ENCODE measurements around the gene PARVG. TPM values are rescaled to one million over a fixed set of nuclear protein-coding genes. Genes with fewer than 3 reads are reported as not detected.

PARVG gene
- total and polyA plus RNA-seq, 10 of the 15 experiments (the other 5 are each of a cell fraction or from before 2014, with no cell fraction given) = 6.3 to 123 (median 71.9) TPM

DNA sequence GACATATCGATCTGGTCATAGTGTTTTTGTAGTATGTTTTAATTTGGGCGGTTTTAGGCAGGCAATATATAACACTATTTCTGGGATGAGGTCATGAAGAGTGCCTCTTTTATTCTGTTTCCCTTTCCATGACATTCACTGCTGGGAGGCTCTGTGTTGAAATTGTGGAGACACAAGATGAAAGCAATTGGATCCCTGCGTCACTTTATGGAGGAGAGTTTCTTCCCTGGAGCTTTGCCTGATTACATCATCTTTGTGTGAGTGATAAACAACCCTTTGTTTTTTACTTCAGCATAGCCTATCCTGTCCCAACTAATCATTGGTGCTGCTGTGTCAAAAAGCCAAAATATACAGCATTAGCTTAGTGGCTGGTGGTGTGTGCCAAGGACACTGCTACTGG, 48.6 kb downstream of the PARVG start:
- ChIA-PET POLR2A (no interaction called here), RAD21 (ENCODE audit: unreplicated experiment) (no interaction called here), SMC1A (ENCODE audit: uncharacterized antibody, unreplicated experiment) (no interaction called here), CTCF (no interaction called here)
- ATAC-seq = no peak
- Histone ChIP-seq H3K4me2 (ENCODE audit: control insufficient read depth, insufficient read depth) (no peak overlapping the region), H3K9me3 (replicated peaks; ENCODE audit: control insufficient read depth, insufficient read depth, low read length) (no peaks in the 10 kb centered on the region; the same call in 2 of the 3 replicates), H3K4me3 (no peak overlapping the region), H3K36me3 (ENCODE audit: control insufficient read depth in 2 of 2, insufficient read depth in 2 of 2, low read length in 1 of 2) (no peaks in the 10 kb centered on the region), H3K79me2 (ENCODE audit: control insufficient read depth, insufficient read depth, low read length) (no peaks in the 10 kb centered on the region), H3K27ac (ENCODE audit: control insufficient read depth, insufficient read depth) (no peak overlapping the region), H4K20me1 (ENCODE audit: control insufficient read depth, insufficient read depth) (no peaks in the 10 kb centered on the region), H3K27me3 (replicated peaks in 1 of 2; ENCODE audit: control insufficient read depth in 2 of 2, insufficient read depth in 2 of 2, low read length in 1 of 2) (no peaks in the 10 kb centered on the region), H3K9ac (ENCODE audit: control insufficient read depth, insufficient read depth, low read length) (no peak overlapping the region), H3K4me1 (ENCODE audit: control insufficient read depth, insufficient read depth, low read length) (no peaks in the 10 kb centered on the region), H2AFZ (ENCODE audit: control insufficient read depth, low read depth, low read length) (no peak overlapping the region)
- intact Hi-C loops (cut with micrococcal nuclease; ENCODE audit: unreplicated experiment) = no loop called here
- WGBS (ENCODE audit: insufficient coverage, insufficient replicate concordance, low lambda C conversion rate, missing lambda C conversion rate) = 33% methylated on average over 3 of the region's 3 CpGs
- no TSS peak for BruUV-seq (replicated peaks)
- no peak for DNase-seq (ENCODE audit: low read depth, low spot score)
- in situ Hi-C loops (cut with MboI) = no loop called here
- FAIRE-seq = no peak
- TF ChIP-seq, protein P1, sequence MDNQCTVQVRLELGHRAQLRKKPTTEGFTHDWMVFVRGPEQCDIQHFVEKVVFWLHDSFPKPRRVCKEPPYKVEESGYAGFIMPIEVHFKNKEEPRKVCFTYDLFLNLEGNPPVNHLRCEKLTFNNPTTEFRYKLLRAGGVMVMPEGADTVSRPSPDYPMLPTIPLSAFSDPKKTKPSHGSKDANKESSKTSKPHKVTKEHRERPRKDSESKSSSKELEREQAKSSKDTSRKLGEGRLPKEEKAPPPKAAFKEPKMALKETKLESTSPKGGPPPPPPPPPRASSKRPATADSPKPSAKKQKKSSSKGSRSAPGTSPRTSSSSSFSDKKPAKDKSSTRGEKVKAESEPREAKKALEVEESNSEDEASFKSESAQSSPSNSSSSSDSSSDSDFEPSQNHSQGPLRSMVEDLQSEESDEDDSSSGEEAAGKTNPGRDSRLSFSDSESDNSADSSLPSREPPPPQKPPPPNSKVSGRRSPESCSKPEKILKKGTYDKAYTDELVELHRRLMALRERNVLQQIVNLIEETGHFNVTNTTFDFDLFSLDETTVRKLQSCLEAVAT (IDR thresholded peaks at IDR 0.05) = no peak
- TF ChIP-seq NFXL1 (IDR thresholded peaks at IDR 0.05; ENCODE audit: borderline replicate concordance) (no peak), SRF (IDR thresholded peaks at IDR 0.05; ENCODE audit: low read depth in 2 of 2, low read length in 2 of 2) (no peak), POU2F2 (IDR thresholded peaks at IDR 0.05; ENCODE audit: borderline replicate concordance, low read depth, low read length) (no peak), SUZ12 (IDR thresholded peaks at IDR 0.05; ENCODE audit: unreplicated experiment) (no peak), WRNIP1 (IDR thresholded peaks at IDR 0.05; ENCODE audit: borderline replicate concordance, low read depth, low read length) (no peak), YY1 (IDR thresholded peaks at IDR 0.05; ENCODE audit: low read depth, low read length) (no peak), SMAD5 (IDR thresholded peaks at IDR 0.05; ENCODE audit: low read depth) (no peak), ZNF622 (IDR thresholded peaks at IDR 0.05) (no peak), CREM (IDR thresholded peaks at IDR 0.05; ENCODE audit: low read depth) (no peak)
- TF ChIP-seq, protein P2, sequence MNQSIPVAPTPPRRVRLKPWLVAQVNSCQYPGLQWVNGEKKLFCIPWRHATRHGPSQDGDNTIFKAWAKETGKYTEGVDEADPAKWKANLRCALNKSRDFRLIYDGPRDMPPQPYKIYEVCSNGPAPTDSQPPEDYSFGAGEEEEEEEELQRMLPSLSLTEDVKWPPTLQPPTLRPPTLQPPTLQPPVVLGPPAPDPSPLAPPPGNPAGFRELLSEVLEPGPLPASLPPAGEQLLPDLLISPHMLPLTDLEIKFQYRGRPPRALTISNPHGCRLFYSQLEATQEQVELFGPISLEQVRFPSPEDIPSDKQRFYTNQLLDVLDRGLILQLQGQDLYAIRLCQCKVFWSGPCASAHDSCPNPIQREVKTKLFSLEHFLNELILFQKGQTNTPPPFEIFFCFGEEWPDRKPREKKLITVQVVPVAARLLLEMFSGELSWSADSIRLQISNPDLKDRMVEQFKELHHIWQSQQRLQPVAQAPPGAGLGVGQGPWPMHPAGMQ (IDR thresholded peaks at IDR 0.05; ENCODE audit: borderline replicate concordance) = no peak
- TF ChIP-seq, protein P3, sequence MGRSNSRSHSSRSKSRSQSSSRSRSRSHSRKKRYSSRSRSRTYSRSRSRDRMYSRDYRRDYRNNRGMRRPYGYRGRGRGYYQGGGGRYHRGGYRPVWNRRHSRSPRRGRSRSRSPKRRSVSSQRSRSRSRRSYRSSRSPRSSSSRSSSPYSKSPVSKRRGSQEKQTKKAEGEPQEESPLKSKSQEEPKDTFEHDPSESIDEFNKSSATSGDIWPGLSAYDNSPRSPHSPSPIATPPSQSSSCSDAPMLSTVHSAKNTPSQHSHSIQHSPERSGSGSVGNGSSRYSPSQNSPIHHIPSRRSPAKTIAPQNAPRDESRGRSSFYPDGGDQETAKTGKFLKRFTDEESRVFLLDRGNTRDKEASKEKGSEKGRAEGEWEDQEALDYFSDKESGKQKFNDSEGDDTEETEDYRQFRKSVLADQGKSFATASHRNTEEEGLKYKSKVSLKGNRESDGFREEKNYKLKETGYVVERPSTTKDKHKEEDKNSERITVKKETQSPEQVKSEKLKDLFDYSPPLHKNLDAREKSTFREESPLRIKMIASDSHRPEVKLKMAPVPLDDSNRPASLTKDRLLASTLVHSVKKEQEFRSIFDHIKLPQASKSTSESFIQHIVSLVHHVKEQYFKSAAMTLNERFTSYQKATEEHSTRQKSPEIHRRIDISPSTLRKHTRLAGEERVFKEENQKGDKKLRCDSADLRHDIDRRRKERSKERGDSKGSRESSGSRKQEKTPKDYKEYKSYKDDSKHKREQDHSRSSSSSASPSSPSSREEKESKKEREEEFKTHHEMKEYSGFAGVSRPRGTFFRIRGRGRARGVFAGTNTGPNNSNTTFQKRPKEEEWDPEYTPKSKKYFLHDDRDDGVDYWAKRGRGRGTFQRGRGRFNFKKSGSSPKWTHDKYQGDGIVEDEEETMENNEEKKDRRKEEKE (IDR thresholded peaks at IDR 0.05) = no peak
- TF ChIP-seq, protein P4, sequence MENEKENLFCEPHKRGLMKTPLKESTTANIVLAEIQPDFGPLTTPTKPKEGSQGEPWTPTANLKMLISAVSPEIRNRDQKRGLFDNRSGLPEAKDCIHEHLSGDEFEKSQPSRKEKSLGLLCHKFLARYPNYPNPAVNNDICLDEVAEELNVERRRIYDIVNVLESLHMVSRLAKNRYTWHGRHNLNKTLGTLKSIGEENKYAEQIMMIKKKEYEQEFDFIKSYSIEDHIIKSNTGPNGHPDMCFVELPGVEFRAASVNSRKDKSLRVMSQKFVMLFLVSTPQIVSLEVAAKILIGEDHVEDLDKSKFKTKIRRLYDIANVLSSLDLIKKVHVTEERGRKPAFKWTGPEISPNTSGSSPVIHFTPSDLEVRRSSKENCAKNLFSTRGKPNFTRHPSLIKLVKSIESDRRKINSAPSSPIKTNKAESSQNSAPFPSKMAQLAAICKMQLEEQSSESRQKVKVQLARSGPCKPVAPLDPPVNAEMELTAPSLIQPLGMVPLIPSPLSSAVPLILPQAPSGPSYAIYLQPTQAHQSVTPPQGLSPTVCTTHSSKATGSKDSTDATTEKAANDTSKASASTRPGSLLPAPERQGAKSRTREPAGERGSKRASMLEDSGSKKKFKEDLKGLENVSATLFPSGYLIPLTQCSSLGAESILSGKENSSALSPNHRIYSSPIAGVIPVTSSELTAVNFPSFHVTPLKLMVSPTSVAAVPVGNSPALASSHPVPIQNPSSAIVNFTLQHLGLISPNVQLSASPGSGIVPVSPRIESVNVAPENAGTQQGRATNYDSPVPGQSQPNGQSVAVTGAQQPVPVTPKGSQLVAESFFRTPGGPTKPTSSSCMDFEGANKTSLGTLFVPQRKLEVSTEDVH (IDR thresholded peaks at IDR 0.05; ENCODE audit: low read depth, partially characterized antibody) = no peak

Data from GM12878 (cell line).